B cell (primary cell): ENCODE measurements around the gene WRAP73. TPM values are rescaled to one million over a fixed set of nuclear protein-coding genes. Genes with fewer than 3 reads are reported as not detected.

Source experiments
- ATAC-seq: fragments of 200-7000 bp; cut with Tn5 transposase; one replicate; pipeline ENCODE4 v1.10.0; 2021; ENCODE audit warnings: low read depth, mild to moderate bottlenecking, moderate number of reproducible peaks, moderate library complexity
- CTCF ChIA-PET: fragments of 350-600 bp; sonication (Branson Sonifier 250); formaldehyde crosslinking; loops from one replicate; lab custom pipeline; 2021; ENCODE audit warnings: antibody characterized with exemption, inconsistent platforms; lab: Charles Lee
- POLR2A ChIA-PET: fragments of 350-600 bp; sonication (Branson Sonifier 250); formaldehyde crosslinking; loops from one replicate; lab custom pipeline; 2021; ENCODE audit warnings: antibody characterized with exemption; lab: Charles Lee
- DNase-seq: peaks from one replicate; pipeline ENCODE4 v3.0.0; 2013
- H2AFZ ChIP-seq: 2 replicates; pipeline ENCODE4 v1.6.1; 2012; ENCODE audit warnings: mild to moderate bottlenecking, low read depth, low read length; ENCODE audit not compliant: insufficient read depth, poor library complexity, severe bottlenecking
- H3K27ac ChIP-seq, 2 donors: 1 replicate in 1 of 2; 2 replicates in 1 of 2; pipeline ENCODE4 v1.5.1; 2012 to 2013; ENCODE audit warnings: low read length in 2 of 2, mild to moderate bottlenecking in 2 of 2, moderate library complexity in 1 of 2
- H3K27me3 ChIP-seq, 4 experiments: fragments of 200-600 bp in 1 of 4; sonication (generic) in 1 of 4; replicated peaks in 1 of 4; 1 replicate in 2 of 4; 2 replicates in 2 of 4; pipeline versions ENCODE4 v1.6.1 to v1.7.0; 2013 to 2016; ENCODE audit warnings: low read length in 3 of 4, mild to moderate bottlenecking in 2 of 4, mixed read lengths in 1 of 4, moderate library complexity in 1 of 4; ENCODE audit not compliant: insufficient read depth in 4 of 4, control insufficient read depth in 3 of 4; ENCODE audit errors: control extremely low read depth in 1 of 4
- H3K36me3 ChIP-seq, 2 experiments: replicated peaks in 1 of 2; 1 replicate in 1 of 2; 2 replicates in 1 of 2; pipeline versions ENCODE4 v1.6.1 to v1.7.1; 2013; ENCODE audit warnings: low read length in 1 of 2; ENCODE audit not compliant: insufficient read depth in 2 of 2, control insufficient read depth in 1 of 2; ENCODE audit errors: control extremely low read depth in 1 of 2, extremely low read depth in 1 of 2
- H3K4me1 ChIP-seq, 2 donors: fragments of 200-600 bp in 1 of 2; sonication (generic) in 1 of 2; 1 replicate in 1 of 2; 2 replicates in 1 of 2; pipeline versions ENCODE4 v1.5.1 to v1.6.1; 2013 to 2017; ENCODE audit warnings: low read length in 2 of 2; ENCODE audit not compliant: control insufficient read depth in 2 of 2, insufficient read depth in 2 of 2
- H3K4me2 ChIP-seq: replicated peaks from 2 replicates; pipeline ENCODE3; 2012; ENCODE audit warnings: mild to moderate bottlenecking, low read depth, low read length; ENCODE audit not compliant: poor library complexity, severe bottlenecking
- H3K4me3 ChIP-seq, 5 experiments: fragments of 200-600 bp in 1 of 5; sonication (generic) in 1 of 5; 1 replicate in 3 of 5; 2 replicates in 2 of 5; pipeline versions ENCODE4 v1.5.1 to v1.7.0; 2011 to 2016; ENCODE audit warnings: low read length in 4 of 5, mild to moderate bottlenecking in 4 of 5, low read depth in 2 of 5, control low read depth in 1 of 5, moderate library complexity in 1 of 5; ENCODE audit not compliant: insufficient read depth in 1 of 5; ENCODE audit errors: control extremely low read depth in 1 of 5, extremely low read depth in 1 of 5
- H3K79me2 ChIP-seq: fragments of 200-600 bp; sonication (generic); one replicate; pipeline ENCODE4 v1.6.0; 2016; ENCODE audit warnings: low read length; ENCODE audit not compliant: control insufficient read depth, insufficient read depth
- H3K9ac ChIP-seq: fragments of 200-600 bp; sonication (generic); 2 replicates; pipeline ENCODE4 v1.6.1; 2017; ENCODE audit warnings: mild to moderate bottlenecking, low read length, moderate library complexity
- H3K9me3 ChIP-seq, 3 donors: one replicate each; pipeline versions ENCODE4 v1.6.1 to v1.7.1; 2013; ENCODE audit warnings: low read length in 2 of 3; ENCODE audit not compliant: control insufficient read depth in 2 of 3, insufficient read depth in 1 of 3; ENCODE audit errors: control extremely low read depth in 1 of 3
- H4K20me1 ChIP-seq: 2 replicates; pipeline ENCODE4 v1.6.0; 2012; ENCODE audit warnings: mild to moderate bottlenecking, low read length; ENCODE audit not compliant: insufficient read depth, control insufficient read depth, poor library complexity, severe bottlenecking
- H3K27ac Mint-ChIP-seq: one replicate; pipeline ENCODE4 v1.8.0; 2021; ENCODE audit warnings: mixed read lengths
- H3K27me3 Mint-ChIP-seq: one replicate; pipeline ENCODE4 v1.8.0; 2021; ENCODE audit warnings: mixed read lengths
- H3K4me1 Mint-ChIP-seq: one replicate; pipeline ENCODE4 v1.8.0; 2021; ENCODE audit warnings: mixed read lengths
- H3K4me3 Mint-ChIP-seq: one replicate; pipeline ENCODE4 v1.8.0; 2021; ENCODE audit warnings: mixed read lengths
- H3K9me3 Mint-ChIP-seq: one replicate; pipeline ENCODE4 v1.8.0; 2022; ENCODE audit warnings: mixed read lengths; ENCODE audit not compliant: insufficient read depth
- EZH2 ChIP-seq: IDR thresholded peaks from 2 replicates; pipeline ENCODE4 v1.6.1; 2012; ENCODE audit warnings: borderline replicate concordance, low read depth, mild to moderate bottlenecking, moderate library complexity, low read length; ENCODE audit not compliant: insufficient read depth, poor library complexity, severe bottlenecking
- WGBS: methylation state at CpG from one replicate; pipeline ENCODE4 v1.1.5; 2013; ENCODE audit warnings: missing lambda C conversion rate; ENCODE audit not compliant: insufficient coverage; 5-methylcytosine and 5-hydroxymethylcytosine counted together
- intact Hi-C: fragments of 100-400 bp; cut with micrococcal nuclease; formaldehyde crosslinking; loops from one replicate; pipeline ENCODE4 v1.10.0; 2022
- polyA plus RNA-seq: library from polyadenylated mRNA; depleted of rRNA; stranded (reverse); fragments of >200 nt; gene quantifications from 2 replicates; pipeline ENCODE4 v1.2.3, GENCODE V29; 2012
- total RNA-seq, 2 donors: library from RNA; stranded (reverse); fragments of 120-200 nt in 1 of 2; gene quantifications; 1 replicate in 1 of 2; 2 replicates in 1 of 2; pipeline versions ENCODE4 v1.2.3 to v1.2.4, GENCODE V29; 2013 to 2022
- TF ChIP-seq, protein P1 (sequence below): fragments of 200-600 bp; IDR thresholded peaks from one replicate; pipeline ENCODE4 v1.8.0; 2022; ENCODE audit warnings: antibody characterized with exemption, mild to moderate bottlenecking

The WRAP73 gene
- total and polyA plus RNA-seq, 2 donors (not counting 1 experiment from before 2014, with no cell fraction given) = 37.1 to 68.5 TPM

DNA sequence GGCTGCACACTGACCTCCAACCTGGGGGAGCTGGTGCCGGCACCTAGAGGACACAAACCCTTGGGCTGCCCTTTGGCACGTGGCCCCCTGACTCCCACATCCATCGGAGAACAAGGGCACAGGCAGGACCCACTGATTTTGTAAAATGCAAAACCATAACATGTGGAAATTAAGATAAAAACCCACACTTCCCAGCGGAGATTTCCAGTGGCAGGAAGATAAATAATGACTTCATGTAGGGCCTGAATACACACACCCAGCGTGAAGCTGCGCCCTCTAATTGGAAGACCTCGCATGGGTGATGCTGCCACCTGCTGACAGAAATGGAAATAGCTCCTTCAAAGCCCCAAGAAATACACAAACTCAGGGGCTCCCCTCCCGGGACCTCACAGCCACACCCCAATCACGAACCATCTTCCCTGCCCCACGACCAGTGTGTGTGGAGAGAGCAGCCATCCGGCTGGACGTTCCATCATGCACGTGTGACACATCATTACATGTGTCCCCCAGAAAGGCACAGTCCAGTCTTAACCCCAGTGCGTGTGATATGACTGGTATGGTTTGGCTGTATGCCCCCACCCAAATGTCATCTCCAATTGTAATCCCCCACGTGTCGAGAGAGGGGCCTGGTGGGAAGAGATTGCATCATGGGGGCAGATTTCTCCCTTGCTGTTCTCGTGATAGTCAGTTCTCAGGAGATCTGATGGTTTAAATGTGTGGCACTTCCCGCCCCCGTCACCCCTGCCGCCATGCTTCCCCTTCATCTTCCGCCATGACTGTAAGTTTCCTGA lies 30.8 kb downstream of the WRAP73 start:
- DNase-seq = peak; percentile 88
- no peaks in the 10 kb centered on the region for H3K9me3 Mint-ChIP-seq
- Histone ChIP-seq H2AFZ (no peak overlapping the region), H3K27ac (no peak overlapping the region), H3K27me3 (peaks cover 0 to 15% (median 0%) of the 10 kb centered on the region in 4 experiments), H3K9me3 (no peaks in the 10 kb centered on the region), H3K36me3 (no peaks in the 10 kb centered on the region), H3K4me2 (no peak overlapping the region), H3K79me2 (peaks cover 9% of the 10 kb centered on the region), H3K4me3 (no peak overlapping the region), H3K9ac (no peak overlapping the region), H4K20me1 (no peaks in the 10 kb centered on the region), H3K4me1 (peaks cover 11 to 23% of the 10 kb centered on the region in 2 donors)
- peak overlapping the region; percentile 52 for H3K27ac Mint-ChIP-seq
- peak; percentile 95 for ATAC-seq
- no peak for TF ChIP-seq EZH2
- TF ChIP-seq, protein P1, sequence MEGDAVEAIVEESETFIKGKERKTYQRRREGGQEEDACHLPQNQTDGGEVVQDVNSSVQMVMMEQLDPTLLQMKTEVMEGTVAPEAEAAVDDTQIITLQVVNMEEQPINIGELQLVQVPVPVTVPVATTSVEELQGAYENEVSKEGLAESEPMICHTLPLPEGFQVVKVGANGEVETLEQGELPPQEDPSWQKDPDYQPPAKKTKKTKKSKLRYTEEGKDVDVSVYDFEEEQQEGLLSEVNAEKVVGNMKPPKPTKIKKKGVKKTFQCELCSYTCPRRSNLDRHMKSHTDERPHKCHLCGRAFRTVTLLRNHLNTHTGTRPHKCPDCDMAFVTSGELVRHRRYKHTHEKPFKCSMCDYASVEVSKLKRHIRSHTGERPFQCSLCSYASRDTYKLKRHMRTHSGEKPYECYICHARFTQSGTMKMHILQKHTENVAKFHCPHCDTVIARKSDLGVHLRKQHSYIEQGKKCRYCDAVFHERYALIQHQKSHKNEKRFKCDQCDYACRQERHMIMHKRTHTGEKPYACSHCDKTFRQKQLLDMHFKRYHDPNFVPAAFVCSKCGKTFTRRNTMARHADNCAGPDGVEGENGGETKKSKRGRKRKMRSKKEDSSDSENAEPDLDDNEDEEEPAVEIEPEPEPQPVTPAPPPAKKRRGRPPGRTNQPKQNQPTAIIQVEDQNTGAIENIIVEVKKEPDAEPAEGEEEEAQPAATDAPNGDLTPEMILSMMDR = peak; percentile 91
- peaks cover 17% of the 10 kb centered on the region for H3K27me3 Mint-ChIP-seq
- peak overlapping the region; percentile 67 for H3K4me3 Mint-ChIP-seq
- H3K4me1 Mint-ChIP-seq = peaks cover 40% of the 10 kb centered on the region
- CTCF ChIA-PET = interaction anchor here (0.6 to 4.3 kb wide), 28 partner anchors 10 to 435 kb away, joined by 3 to 69 read pairs (median 4); partner anchors contain the start of gene TP73
- 16% methylated on average over 10 of the region's 21 CpGs for WGBS
- intact Hi-C loops = loop anchor here (1.0 kb wide), 1 partner anchor 128 kb away; no protein-coding TSS in a partner anchor
- POLR2A ChIA-PET = interaction anchor here (0.8 to 1.1 kb wide), 2 partner anchors 31 to 166 kb away, joined by 3 read pairs; partner anchors contain the start of gene WRAP73

DNA sequence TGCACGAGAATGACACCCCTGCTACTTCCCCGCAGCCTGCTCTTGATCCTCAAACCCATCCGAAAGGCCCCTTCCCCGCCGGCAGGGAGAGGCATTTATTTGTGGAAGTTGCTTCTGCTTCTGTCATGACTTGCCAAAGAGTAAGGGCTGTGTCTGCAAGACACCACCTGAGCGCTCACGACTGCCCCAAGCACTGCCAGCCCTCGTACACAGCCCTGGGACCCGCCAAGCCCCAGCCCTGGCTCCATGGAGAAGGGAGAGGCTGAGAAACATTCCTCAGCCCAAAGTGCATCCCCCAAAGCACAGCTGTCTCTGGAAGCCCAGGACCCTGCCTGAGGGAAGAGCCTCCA lies 31.4 kb downstream of the WRAP73 start:
- no peak overlapping the region for H3K9ac ChIP-seq
- ChIA-PET POLR2A (interaction anchor here (0.8 kb wide), 1 partner anchor 165 kb away, joined by 3 read pairs; no protein-coding TSS in a partner anchor), CTCF (interaction anchor here (0.6 to 4.3 kb wide), 26 partner anchors 11 to 436 kb away, joined by 3 to 69 read pairs (median 4); partner anchors contain the start of gene TP73)
- no peaks in the 10 kb centered on the region for H3K9me3 ChIP-seq
- peaks cover 5 to 17% of the 10 kb centered on the region in 2 donors for H3K4me1 ChIP-seq
- H3K27ac ChIP-seq = no peak overlapping the region
- WGBS = 73% methylated on average over 8 of the region's 9 CpGs
- Mint-ChIP-seq H3K27ac (no peak overlapping the region), H3K9me3 (no peaks in the 10 kb centered on the region), H3K27me3 (peaks cover 22% of the 10 kb centered on the region), H3K4me1 (peaks cover 35% of the 10 kb centered on the region), H3K4me3 (no peak overlapping the region)
- H2AFZ ChIP-seq = no peak overlapping the region
- H3K27me3 ChIP-seq = peaks cover 0 to 15% (median 0%) of the 10 kb centered on the region in 4 experiments
- intact Hi-C loops = no loop called here
- H3K4me3 ChIP-seq = no peak overlapping the region
- H3K4me2 ChIP-seq = no peak overlapping the region
- DNase-seq (peak; percentile 26), ATAC-seq (no peak)
- no peaks in the 10 kb centered on the region for H4K20me1 ChIP-seq
- TF ChIP-seq, protein P1 = no peak
- no peak for TF ChIP-seq EZH2
- no peaks in the 10 kb centered on the region for H3K36me3 ChIP-seq
- H3K79me2 ChIP-seq = peaks cover 3% of the 10 kb centered on the region
